Measurements from ENCODE around the gene MOGAT2.

- TF ChIP-seq CTCF (IDR thresholded peaks at IDR 0.05) (no peak), POLR2A (IDR thresholded peaks at IDR 0.05) (no peak)
Measured at GRCh38 chr11:75677909-75678308, 39.7 kb upstream of the MOGAT2 start.

Measured in suprapubic skin (tissue), 3 donors.